IMR-90 (cell line): ENCODE measurements around the gene STYK1. TPM values are rescaled to one million over a fixed set of nuclear protein-coding genes. Genes with fewer than 3 reads are reported as not detected.

ENCODE experiments used
- ATAC-seq: fragments of 200-7000 bp; cut with Tn5 transposase; 2 replicates; pipeline ENCODE4 v1.9.1; 2020; ENCODE audit warnings: low read depth, mild to moderate bottlenecking, moderate library complexity
- BruUV-seq: library from RNA; stranded (reverse); fragments of 400-500 nt; replicated peaks from 2 replicates; lab custom pipeline; 2021; lab: Mats Ljungman, UMichigan
- CTCF ChIA-PET: fragments of 300-600 bp; formaldehyde crosslinking; extraction: SDS; loops from one replicate; lab custom pipeline; 2021; ENCODE audit warnings: antibody characterized with exemption; lab: Yijun Ruan, JAX
- POLR2A ChIA-PET: fragments of 300-600 bp; sonication (Branson Sonifier 250); formaldehyde crosslinking; loops from one replicate; lab custom pipeline; 2022; ENCODE audit warnings: antibody characterized with exemption; ENCODE audit not compliant: unreplicated experiment; lab: Charles Lee
- DNase-seq: peaks from one replicate; pipeline ENCODE4 v3.0.0; 2013
- H2AFZ ChIP-seq: replicated peaks from 2 replicates; pipeline ENCODE3; 2013; ENCODE audit warnings: low read length, mild to moderate bottlenecking; ENCODE audit not compliant: poor library complexity
- H2AK5ac ChIP-seq: 2 replicates; pipeline ENCODE4 v1.6.1; 2013; ENCODE audit warnings: low read depth, low read length, inconsistent platforms
- H2AK9ac ChIP-seq: replicated peaks from 2 replicates; pipeline ENCODE3; 2013; ENCODE audit warnings: mild to moderate bottlenecking, low read depth, low read length, moderate library complexity; ENCODE audit not compliant: poor library complexity
- H2BK120ac ChIP-seq: 2 replicates; pipeline ENCODE4 v1.6.1; 2013; ENCODE audit warnings: low read depth, low read length, inconsistent platforms
- H2BK15ac ChIP-seq: 3 replicates; pipeline ENCODE4 v1.6.1; 2013; ENCODE audit warnings: low read depth, low read length, inconsistent platforms
- H2BK20ac ChIP-seq: 2 replicates; pipeline ENCODE4 v1.6.1; 2013; ENCODE audit warnings: low read depth, mild to moderate bottlenecking, inconsistent platforms, low read length, moderate library complexity
- H2BK5ac ChIP-seq: 2 replicates; pipeline ENCODE4 v1.6.1; 2013; ENCODE audit warnings: mild to moderate bottlenecking, low read depth, low read length, inconsistent platforms; ENCODE audit not compliant: poor library complexity, severe bottlenecking
- H3K14ac ChIP-seq: replicated peaks from 2 replicates; pipeline ENCODE4 v1.6.1; 2013; ENCODE audit warnings: low read depth, low read length, inconsistent platforms
- H3K18ac ChIP-seq: 2 replicates; pipeline ENCODE4 v1.6.1; 2013; ENCODE audit warnings: low read depth, low read length, control low read depth
- H3K23ac ChIP-seq: 2 replicates; pipeline ENCODE4 v1.6.1; 2013; ENCODE audit warnings: low read depth, low read length, inconsistent platforms
- H3K27ac ChIP-seq: 2 replicates; pipeline ENCODE4 v1.5.1; 2013; ENCODE audit warnings: mild to moderate bottlenecking, control low read depth, low read length; ENCODE audit not compliant: insufficient read depth
- H3K27me3 ChIP-seq: 2 replicates; pipeline ENCODE4 v1.6.1; 2013; ENCODE audit warnings: low read length; ENCODE audit not compliant: control insufficient read depth, insufficient read depth
- H3K36me3 ChIP-seq: 2 replicates; pipeline ENCODE4 v1.6.1; 2013; ENCODE audit warnings: low read length, mixed read lengths; ENCODE audit not compliant: control insufficient read depth, insufficient read depth
- H3K4ac ChIP-seq: 2 replicates; pipeline ENCODE4 v1.6.1; 2013; ENCODE audit warnings: low read depth, low read length, inconsistent platforms
- H3K4me1 ChIP-seq: 2 replicates; pipeline ENCODE4 v1.6.1; 2013; ENCODE audit warnings: low read length, mixed read lengths; ENCODE audit not compliant: control insufficient read depth, insufficient read depth
- H3K4me2 ChIP-seq: 2 replicates; pipeline ENCODE4 v1.6.1; 2013; ENCODE audit warnings: low read depth, mild to moderate bottlenecking, control low read depth, low read length, moderate library complexity
- H3K4me3 ChIP-seq: 2 replicates; pipeline ENCODE4 v1.5.1; 2013; ENCODE audit warnings: low read depth, mild to moderate bottlenecking, control low read depth, low read length, moderate library complexity; ENCODE audit not compliant: insufficient read depth
- H3K56ac ChIP-seq: 2 replicates; pipeline ENCODE4 v1.6.1; 2013; ENCODE audit warnings: low read length, inconsistent platforms; ENCODE audit not compliant: insufficient read depth; ENCODE audit errors: extremely low read depth
- H3K79me1 ChIP-seq, 2 experiments: 2 replicates each; pipeline ENCODE4 v1.6.1; 2013; ENCODE audit warnings: low read length in 2 of 2, inconsistent platforms in 1 of 2, low read depth in 1 of 2
- H3K9ac ChIP-seq: 2 replicates; pipeline ENCODE4 v1.6.1; 2013; ENCODE audit warnings: low read depth, low read length, control low read depth
- H3K9me1 ChIP-seq: 2 replicates; pipeline ENCODE4 v1.6.1; 2013; ENCODE audit warnings: low read length, inconsistent platforms; ENCODE audit not compliant: insufficient read depth
- H3K9me3 ChIP-seq: 2 replicates; pipeline ENCODE4 v1.6.1; 2013; ENCODE audit warnings: low read length; ENCODE audit not compliant: control insufficient read depth, insufficient read depth
- H4K20me1 ChIP-seq: 2 replicates; pipeline ENCODE4 v1.6.1; 2013; ENCODE audit warnings: low read length, inconsistent platforms; ENCODE audit not compliant: insufficient read depth
- H4K5ac ChIP-seq: 2 replicates; pipeline ENCODE4 v1.6.1; 2013; ENCODE audit warnings: mild to moderate bottlenecking, low read depth, low read length, control low read depth
- H4K8ac ChIP-seq, 2 experiments: 2 replicates each; pipeline ENCODE4 v1.6.1; 2013; ENCODE audit warnings: low read depth in 2 of 2, low read length in 2 of 2, control low read depth in 1 of 2, inconsistent platforms in 1 of 2
- H4K91ac ChIP-seq: 2 replicates; pipeline ENCODE4 v1.6.1; 2013; ENCODE audit warnings: low read depth, low read length, inconsistent platforms; ENCODE audit not compliant: insufficient read depth
- CEBPB ChIP-seq: IDR thresholded peaks from 2 replicates; pipeline ENCODE4 v1.6.1; 2012; ENCODE audit warnings: low read depth, low read length, improper control_type of control experiment
- CTCF ChIP-seq: conservative IDR thresholded peaks from 2 replicates; pipeline ENCODE4 v1.5.1; 2012; ENCODE audit warnings: mild to moderate bottlenecking, low read depth, low read length, improper control_type of control experiment
- ELK1 ChIP-seq: fragments of 150-350 bp; IDR thresholded peaks from 2 replicates; pipeline ENCODE4 v1.6.1; 2016; ENCODE audit warnings: low read depth, mild to moderate bottlenecking, low read length, moderate library complexity, borderline replicate concordance
- FOS ChIP-seq: fragments of 150-350 bp; IDR thresholded peaks from 2 replicates; pipeline ENCODE4 v1.6.1; 2016; ENCODE audit warnings: low read depth, low read length
- MAFK ChIP-seq: IDR thresholded peaks from 2 replicates; pipeline ENCODE4 v1.6.1; 2012; ENCODE audit warnings: low read depth, low read length, improper control_type of control experiment
- MAZ ChIP-seq: IDR thresholded peaks from 2 replicates; pipeline ENCODE4 v1.6.1; 2012; ENCODE audit warnings: low read depth, mild to moderate bottlenecking, low read length, improper control_type of control experiment, moderate library complexity, borderline replicate concordance
- MXI1 ChIP-seq: IDR thresholded peaks from 2 replicates; pipeline ENCODE4 v1.6.1; 2012; ENCODE audit warnings: low read depth, mild to moderate bottlenecking, low read length, moderate library complexity, borderline replicate concordance
- NFE2L2 ChIP-seq: fragments of 150-350 bp; IDR thresholded peaks from 2 replicates; pipeline ENCODE4 v1.6.1; 2016; ENCODE audit warnings: low read depth, mild to moderate bottlenecking, low read length
- POLR2A ChIP-seq: IDR thresholded peaks from 2 replicates; pipeline ENCODE4 v1.6.1; 2012; ENCODE audit warnings: mild to moderate bottlenecking, low read depth, low read length
- RCOR1 ChIP-seq: IDR thresholded peaks from 2 replicates; pipeline ENCODE4 v1.6.1; 2012; ENCODE audit warnings: mild to moderate bottlenecking, low read length, improper control_type of control experiment; ENCODE audit not compliant: insufficient replicate concordance
- SMC3 ChIP-seq: fragments of 150-350 bp; IDR thresholded peaks from 2 replicates; pipeline ENCODE4 v1.6.1; 2016; ENCODE audit warnings: low read depth, mild to moderate bottlenecking, antibody characterized with exemption, low read length, moderate library complexity
- USF2 ChIP-seq: fragments of 150-350 bp; IDR thresholded peaks from 2 replicates; pipeline ENCODE4 v1.6.1; 2017; ENCODE audit warnings: mild to moderate bottlenecking, antibody characterized with exemption, low read length, low read depth
- WGBS, 2 experiments: methylation state at CpG; one replicate each; pipeline versions ENCODE4 v1.1.5 to v1.1.7; 2013; ENCODE audit warnings: missing lambda C conversion rate in 2 of 2; ENCODE audit not compliant: insufficient read length in 1 of 2; ENCODE audit errors: extremely low coverage in 2 of 2; 5-methylcytosine and 5-hydroxymethylcytosine counted together
- dilution Hi-C: fragments of 300-500 bp; cut with HindIII; formaldehyde crosslinking; loops from one replicate; pipeline ENCODE4 v1.14.3; 2018; ENCODE audit warnings: low sequenced_read_pairs; ENCODE audit not compliant: unreplicated experiment
- in situ Hi-C: fragments of 300-500 bp; cut with MboI; formaldehyde crosslinking; loops from 3 replicates; pipeline ENCODE4 v1.14.3; 2019; ENCODE audit warnings: low sequenced_read_pairs, inconsistent platforms, mixed read lengths
- intact Hi-C: fragments of 100-400 bp; cut with micrococcal nuclease; formaldehyde crosslinking; loops from 2 replicates; pipeline ENCODE4 v1.10.0; 2022
- polyA plus RNA-seq, 3 experiments: library from polyadenylated mRNA; depleted of rRNA; stranded (reverse); fragments of >200 nt; gene quantifications; 2 replicates each; pipeline ENCODE4 v1.2.3, GENCODE V29; 2012; ENCODE audit warnings: low replicate concordance in 1 of 3
- total RNA-seq: library from RNA; depleted of rRNA; stranded (reverse); fragments of >200 nt; gene quantifications from 2 replicates; pipeline ENCODE4 v1.2.3, GENCODE V29; 2012

STYK1 gene
- total and polyA plus RNA-seq, 2 of the 4 experiments (the other 2 are of a cell fraction) = 0.36 to 0.72 TPM

GRCh38 chr12:10721651-10722501, 48.0 kb upstream of the STYK1 start:
- 0% methylated on average over 1 of the region's 26 CpGs; no CpG with 5 or more reads in 1 of the 2 experiments for WGBS, 2 experiments
- H3K27ac ChIP-seq = peak overlapping the region; percentile 84
- peak overlapping the region; percentile 87 for H2AFZ ChIP-seq
- no peaks in the 10 kb centered on the region; the same call in 1 of the 2 replicates for H3K36me3 ChIP-seq
- H2AK9ac ChIP-seq = peak overlapping the region; percentile 97
- H2AK5ac ChIP-seq = peak overlapping the region; percentile 60
- in situ Hi-C loops (no loop called here), intact Hi-C loops (loop anchor here (1.0 kb wide), 1 partner anchor 109 kb away; the partner anchor contains the start of gene MAGOHB), dilution Hi-C loops (no loop called here)
- H2BK15ac ChIP-seq = 0 out of 3 replicates have a peak overlapping the region, but pooled peaks have one; percentile 5
- DNase-seq = peak; percentile 99
- peak overlapping the region; percentile 73 for H3K56ac ChIP-seq
- H4K8ac ChIP-seq = peak overlapping the region; percentile 26 to 51
- no peaks in the 10 kb centered on the region for H3K9me3 ChIP-seq
- peaks cover 5% of the 10 kb centered on the region for H3K4me1 ChIP-seq
- ATAC-seq = peak; percentile 55
- H3K18ac ChIP-seq = peak overlapping the region; percentile 46
- H3K4me2 ChIP-seq = peak overlapping the region; percentile 91
- ChIA-PET CTCF (interaction anchor here (1.5 kb wide), 1 partner anchor 10 kb away, joined by 3 read pairs; no protein-coding TSS in a partner anchor), POLR2A (no interaction called here)
- H3K14ac ChIP-seq = peak overlapping the region; percentile 87
- H2BK120ac ChIP-seq = peak overlapping the region; percentile 46
- H3K27me3 ChIP-seq = no peaks in the 10 kb centered on the region
- H3K4me3 ChIP-seq = peak overlapping the region; percentile 83
- peak overlapping the region; percentile 78 for H3K9ac ChIP-seq
- H2BK20ac ChIP-seq = peak overlapping the region; percentile 42
- H4K91ac ChIP-seq = peak overlapping the region; percentile 63; the same call in 1 of the 2 replicates
- H4K5ac ChIP-seq = peak overlapping the region; percentile 16; the same call in 1 of the 2 replicates
- H4K20me1 ChIP-seq = peaks cover 30% of the 10 kb centered on the region
- peaks cover 4 to 32% of the 10 kb centered on the region in 2 experiments for H3K79me1 ChIP-seq
- peaks cover 6% of the 10 kb centered on the region for H3K9me1 ChIP-seq
- H3K4ac ChIP-seq = peak overlapping the region; percentile 80
- peak overlapping the region; percentile 77 for H2BK5ac ChIP-seq
- no TSS peak for BruUV-seq
- peak overlapping the region; percentile 79 for H3K23ac ChIP-seq
- TF ChIP-seq CEBPB (peak; percentile 100), FOS (peak; percentile 3; the same call in 1 of the 2 replicates), CTCF (no peak), SMC3 (no peak), MAZ (peak; percentile 16; the same call in 1 of the 2 replicates), MAFK (no peak), POLR2A (peak; percentile 84), USF2 (peak; percentile 85), NFE2L2 (peak; percentile 2; the same call in 1 of the 2 replicates), ELK1 (no peak), MXI1 (peak; percentile 91), RCOR1 (no peak)
